Fibroblast of skin of right quadriceps (primary cell): Measurements from ENCODE around the gene CRACR2A.
A peak's percentile ranks its signal among the peaks of the same experiment; 100 is the strongest.

Experiments used
- DNase-seq: peaks from one replicate; pipeline ENCODE4 v3.0.0-alpha.2; 2013

CRACR2A gene

DNA sequence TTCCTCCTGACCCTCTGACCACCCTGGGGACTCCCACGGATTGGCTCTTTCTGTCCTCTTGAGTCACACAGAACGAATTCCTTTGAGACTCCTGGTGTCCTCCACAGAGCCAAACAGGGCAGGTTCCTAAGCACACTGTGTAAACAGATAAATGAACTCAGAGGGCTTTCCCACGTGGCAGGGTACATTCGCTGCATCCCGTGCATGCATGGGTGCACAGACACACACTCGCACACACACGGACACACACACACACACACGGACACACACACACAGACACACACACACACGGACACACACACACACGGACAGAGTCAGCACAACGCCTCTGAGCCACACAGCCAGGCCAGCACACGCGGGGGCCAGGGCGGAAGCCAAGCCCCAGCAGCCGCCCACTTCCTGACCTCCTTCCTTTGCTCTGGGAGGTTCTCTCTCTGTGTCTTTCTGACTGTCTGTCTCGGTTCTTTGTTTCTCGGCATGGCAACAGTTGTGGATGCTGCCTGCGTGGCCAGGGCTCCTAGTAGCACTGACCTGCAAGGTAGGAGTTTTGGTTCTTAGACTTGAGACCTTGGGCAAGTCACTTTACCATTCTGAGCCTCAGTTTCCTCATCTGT, 706 bp downstream of the CRACR2A start:
- peak; percentile 15 for DNase-seq

DNA sequence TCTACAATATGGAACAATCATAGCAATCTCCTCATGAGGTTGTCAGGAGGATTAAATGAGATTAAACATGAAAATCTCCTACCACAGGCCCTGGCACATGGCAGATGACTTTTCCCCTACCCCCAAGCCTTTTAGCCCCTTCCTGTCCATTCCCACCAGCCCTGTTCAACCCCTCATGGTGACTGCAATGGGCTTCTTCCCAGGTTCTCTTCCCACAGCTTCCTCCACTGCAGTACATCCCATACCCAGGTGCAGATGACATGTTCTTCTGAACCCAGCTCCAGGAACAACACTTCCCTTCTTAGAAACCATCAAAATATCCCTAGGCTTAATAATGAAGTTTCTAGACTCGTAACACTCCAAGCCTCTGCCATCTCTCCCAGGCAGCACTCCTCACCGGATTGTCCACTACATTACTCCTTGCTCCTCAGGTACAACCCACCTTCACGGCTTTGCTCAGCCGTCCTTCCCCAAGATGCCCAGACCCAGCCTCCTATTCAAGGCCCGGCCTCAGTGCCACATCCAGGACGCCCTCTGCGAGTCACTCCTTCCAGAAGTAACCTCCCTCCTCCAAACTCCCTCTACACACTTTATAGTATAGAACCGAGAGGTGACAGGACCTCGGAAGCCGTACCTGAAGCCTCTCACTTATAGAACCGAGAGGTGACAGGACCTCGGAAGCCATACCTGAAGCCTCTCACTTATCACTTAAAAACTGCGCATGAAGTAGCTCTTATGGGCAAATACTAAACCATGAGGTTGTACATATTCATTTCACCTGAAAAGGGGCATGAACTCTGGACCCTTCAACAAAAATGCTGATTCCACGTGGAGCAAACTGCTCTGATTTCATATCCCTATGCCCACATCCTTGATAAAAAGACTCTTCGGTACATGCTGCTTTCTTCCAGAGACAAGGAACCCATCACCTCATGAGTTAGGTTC, 1.5 kb downstream of the CRACR2A start:
- no peak for DNase-seq

DNA sequence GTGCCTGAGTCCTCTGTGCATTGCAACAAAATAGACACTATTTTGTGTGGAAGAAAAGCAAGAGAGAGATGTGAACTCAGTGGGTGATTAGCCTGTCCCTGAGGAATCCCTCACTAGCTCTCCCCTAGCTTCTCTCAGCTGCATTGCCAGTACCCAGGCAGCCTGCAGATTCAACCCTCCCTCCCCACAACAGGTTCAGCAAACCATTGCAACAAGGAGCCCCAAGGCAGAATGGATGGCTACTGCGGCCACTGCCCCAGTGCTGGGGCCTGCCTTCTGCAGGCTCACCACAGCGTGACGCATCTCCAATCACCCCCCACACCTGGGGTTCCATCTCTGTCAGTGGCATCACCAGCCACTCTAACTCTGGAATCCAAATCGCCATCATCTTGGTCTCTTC, 2.3 kb downstream of the CRACR2A start:
- DNase-seq, result no peak

DNA sequence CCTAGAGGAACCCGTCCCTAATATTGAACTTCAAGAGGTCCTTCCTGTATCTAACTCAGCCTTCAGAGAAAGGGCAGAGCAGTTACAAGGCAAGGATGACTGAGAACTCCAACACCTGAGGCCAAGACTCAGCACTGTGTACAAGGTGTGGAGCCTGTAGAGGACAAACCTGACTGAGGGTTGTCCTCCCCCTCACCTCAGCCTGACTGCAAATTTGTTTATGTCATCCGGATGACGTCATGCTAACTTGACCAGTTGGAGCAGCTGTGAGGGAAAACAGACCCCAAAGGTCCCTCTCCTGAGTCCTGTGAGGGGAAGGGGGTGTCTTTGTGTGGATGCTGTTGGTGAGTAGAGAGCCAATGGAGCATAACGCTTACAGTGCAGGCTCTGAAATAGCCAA, 4.3 kb downstream of the CRACR2A start:
- no peak for DNase-seq

DNA sequence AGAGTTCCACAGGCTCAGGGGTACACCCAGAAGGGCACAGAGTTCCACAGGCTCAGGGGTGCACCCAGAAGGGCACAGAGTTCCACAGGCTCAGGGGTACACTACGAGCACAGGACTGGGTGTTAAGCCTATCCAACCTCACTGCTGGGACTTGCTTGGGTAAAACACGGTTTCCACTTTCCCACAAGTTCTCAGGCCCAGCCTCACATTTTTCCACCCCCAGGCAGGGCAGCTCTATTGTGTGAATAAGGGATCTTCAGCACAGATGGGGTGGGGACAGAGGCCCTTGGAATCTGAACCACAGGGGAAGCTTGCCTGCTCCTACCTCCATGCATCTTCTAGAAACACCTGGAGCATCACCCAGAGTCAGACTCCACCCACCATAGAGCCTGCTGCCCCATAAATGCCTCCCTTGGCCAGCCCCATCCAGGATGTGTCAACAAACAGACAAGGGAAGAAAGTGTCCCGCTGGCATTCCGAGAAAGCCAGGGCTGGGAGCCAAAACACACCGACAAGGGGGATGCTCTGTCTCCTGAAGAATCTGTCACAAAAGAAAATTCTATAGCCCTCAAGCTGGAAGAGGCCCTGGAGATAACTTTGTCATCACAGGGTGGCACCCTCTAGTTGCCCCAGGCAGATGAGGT, 4.8 kb downstream of the CRACR2A start:
- no peak for DNase-seq

DNA sequence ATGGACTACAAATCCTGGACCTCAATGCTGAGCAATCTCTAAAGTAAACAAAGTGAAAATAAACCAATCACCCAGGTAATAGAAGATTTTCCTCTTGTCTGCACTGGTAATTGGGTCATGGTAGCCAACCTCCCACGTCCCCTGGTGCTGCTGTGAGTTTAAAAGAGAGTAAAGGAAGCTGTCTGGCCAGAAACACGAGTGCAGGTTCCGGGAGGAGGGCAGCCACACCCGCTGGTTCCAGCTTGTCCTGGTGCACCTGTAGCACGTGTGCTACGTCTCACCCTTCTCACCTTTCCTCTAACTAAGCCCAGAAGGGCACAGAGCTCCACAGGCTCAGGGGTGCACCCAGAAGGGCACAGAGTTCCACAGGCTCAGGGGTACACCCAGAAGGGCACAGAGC, 5.4 kb downstream of the CRACR2A start:
- no peak for DNase-seq

DNA sequence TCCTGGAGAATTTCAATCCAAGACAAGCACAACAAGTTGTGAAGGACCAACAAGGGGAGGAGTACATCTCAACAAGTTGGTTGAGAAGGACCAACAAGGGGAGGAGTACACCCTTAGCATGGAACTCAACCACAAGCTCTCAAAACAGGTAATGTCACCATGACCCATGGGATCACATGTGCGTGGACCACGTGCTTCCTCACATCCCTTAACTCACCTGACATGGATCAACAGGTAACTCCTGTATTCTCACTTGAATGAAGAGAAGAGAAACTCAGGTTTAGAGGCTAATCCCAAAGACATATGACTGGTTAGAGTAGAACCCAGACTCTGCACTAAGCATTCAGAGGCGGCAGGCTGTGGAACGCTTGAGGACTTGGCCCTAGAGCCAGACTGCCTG, 6.2 kb downstream of the CRACR2A start:
- no peak for DNase-seq

DNA sequence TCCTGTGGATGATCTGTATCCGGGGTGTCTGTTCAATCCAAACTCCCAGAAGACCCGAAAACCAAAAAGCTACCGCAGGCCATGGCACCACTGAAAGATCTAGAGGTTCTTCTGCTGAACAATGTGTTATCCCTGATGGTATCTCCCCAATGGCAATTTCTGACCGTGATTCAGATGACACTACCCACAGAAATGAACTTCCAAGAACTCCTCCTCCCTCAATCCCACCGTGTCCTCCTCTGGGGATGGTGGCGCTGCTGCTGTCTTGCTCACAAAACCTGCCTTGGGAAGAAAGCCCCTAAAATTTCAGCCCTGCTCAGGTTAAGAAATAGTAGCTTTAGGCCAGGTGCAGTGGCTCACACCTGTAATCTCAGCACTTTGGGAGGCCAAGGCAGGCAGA, 7.8 kb downstream of the CRACR2A start:
- no peak for DNase-seq

DNA sequence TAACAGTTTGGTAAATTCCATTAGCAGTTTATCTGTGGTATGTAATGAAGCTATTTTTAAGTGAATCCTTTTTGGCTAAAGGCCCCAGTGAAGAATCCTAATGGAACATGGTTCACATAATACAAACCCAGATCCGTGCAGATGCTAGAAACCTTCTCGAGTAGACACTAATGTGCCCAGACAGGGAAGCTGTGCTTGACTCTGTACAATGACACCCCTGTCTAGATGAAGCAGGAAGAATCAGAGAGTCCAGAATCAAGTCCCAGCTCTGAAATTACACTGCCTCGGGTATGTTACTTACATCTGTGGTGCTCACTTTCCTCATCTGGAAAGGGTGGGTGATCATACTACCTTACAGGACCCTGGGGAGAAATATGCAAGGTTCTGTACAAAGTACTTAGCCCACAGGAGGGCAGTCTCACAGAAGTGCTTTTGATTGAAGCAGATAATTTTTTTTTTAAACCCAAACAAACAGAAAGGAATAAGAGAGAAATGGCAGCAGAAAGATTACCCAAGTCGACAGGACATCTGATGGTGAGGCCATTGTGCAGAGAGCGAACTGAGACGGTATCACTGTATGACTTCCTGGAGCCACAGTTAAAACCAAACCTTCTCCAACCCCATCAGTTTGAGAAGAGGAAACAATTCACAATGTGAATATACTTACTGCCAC, 8.5 kb downstream of the CRACR2A start:
- no peak for DNase-seq

DNA sequence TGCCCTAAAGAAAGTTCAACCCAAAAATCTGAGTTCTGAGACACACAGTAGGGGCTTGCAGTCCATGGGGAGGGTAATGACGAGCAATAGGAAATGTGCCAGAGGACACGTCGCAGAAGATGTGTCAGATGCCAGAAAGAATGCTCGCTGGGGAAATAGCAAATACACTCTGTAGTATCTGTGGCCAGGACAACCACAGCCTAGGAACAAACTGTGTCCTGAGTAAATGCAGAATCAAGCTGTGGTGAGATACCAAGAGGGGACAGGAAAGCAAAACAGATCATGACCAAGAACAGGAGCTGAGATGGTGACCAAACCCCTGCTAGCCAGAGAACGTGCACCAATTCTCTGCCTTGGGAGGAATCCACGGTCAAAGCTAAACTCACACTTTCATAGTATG, 9.1 kb downstream of the CRACR2A start:
- peak; percentile 40 for DNase-seq

DNA sequence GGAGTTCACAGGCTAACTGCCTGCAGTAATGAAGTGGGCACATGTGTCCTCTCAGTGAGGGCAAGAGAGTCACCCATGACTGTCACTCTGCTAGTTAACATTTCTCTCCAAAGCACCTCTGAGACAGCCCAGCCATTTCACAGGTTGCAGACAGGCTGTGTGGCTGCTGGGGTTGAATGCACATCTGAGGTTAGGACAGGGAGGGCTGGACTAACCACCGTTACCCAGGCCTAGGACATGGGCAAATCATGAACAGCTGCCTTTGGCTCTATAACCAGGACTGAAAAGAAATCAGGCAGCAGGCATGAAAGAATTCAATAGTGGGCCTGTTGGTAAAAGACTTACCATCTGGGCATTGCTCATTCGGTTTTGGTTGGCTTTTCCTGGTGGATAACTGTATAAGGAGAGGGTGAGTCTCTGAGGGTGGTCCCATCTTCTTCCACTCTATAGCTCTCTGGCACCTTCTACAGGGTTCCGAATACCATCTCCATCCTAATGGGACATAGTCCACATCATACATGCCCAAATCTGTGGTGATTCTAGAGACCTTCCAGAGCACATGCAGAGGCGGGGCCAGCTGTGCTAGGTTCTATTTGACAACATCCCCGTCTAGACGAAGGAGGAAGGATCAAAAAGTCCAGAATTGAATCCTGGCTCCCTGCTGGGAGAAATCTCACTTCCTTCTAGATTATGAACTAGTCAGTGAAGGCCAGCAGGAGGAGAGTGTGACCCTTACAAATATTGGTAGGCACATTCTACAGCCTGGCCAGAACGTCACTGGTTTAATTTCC, 10.8 kb downstream of the CRACR2A start:
- DNase-seq, result no peak

DNA sequence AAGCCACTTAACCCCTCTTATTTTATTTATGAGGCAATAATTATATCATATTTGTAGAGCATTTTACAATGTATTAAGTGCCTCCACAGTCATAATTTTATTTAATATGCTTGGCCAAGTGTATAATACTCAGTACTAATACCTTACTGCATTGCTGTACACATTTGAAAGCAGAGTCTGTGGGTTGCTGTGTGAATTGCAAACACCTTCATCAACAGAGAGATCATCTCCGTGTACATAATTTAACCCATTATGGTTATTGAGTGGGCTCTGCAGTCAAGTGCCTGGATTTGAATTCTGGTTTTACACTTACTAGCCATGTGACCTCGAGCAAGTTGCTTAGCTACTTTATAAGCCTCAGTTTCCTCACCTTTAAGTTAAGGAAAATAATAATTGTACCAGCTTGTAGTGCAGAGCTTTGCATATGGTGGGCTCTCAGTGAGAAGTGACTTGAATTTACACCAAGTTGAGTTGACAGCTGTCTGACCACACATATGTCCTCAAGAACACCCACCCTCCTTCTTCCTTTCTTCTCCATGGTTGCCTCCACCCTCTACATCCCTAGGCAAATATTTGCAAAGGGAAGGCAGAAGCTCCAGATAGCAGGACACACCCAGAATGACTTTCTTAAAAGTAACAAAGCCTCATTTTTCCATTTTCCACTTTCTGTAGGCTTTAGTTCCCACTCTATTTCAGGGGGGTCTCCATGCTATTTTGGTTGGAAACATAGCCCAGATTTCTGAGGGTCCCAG, 12.3 kb downstream of the CRACR2A start:
- no peak for DNase-seq

DNA sequence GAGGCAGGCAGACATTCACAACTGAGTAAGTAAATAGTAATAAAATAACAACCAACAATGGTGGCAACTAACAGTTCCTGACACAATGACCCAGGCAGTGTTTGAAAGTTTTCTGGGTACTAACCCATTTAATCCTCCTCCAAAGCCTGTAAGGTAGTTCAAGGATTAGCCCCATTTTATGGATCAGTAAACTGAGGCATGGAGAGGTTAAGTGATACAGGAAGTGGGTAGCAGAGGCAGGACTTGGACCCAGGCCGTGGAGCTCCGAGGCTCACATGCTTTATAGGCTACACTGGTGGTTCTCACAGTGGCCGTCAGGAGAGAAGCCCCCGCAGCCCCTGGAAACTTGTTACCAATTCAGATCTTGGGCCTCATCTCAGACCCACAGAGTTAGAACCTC, 17.5 kb downstream of the CRACR2A start:
- DNase-seq, result no peak

DNA sequence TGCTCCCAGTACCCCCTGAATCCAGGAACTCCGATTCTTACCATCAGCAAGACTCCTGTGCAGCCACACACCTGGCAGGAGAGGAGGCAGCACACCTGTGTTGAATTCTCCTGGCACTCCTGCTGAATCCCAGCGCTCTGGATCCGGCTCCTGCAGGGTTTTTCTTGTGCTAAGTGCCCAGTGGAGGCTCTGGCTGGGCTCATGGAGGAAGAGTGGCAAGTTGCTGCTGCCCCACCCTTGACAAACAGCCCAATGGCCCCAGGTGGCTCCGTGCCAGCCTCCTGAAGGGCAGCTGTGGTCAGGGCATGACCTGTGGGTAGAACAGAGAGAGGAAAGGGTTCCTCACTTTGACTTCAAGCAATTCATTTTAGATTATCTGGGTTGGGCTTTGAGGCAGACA, 20.0 kb downstream of the CRACR2A start:
- no peak for DNase-seq

DNA sequence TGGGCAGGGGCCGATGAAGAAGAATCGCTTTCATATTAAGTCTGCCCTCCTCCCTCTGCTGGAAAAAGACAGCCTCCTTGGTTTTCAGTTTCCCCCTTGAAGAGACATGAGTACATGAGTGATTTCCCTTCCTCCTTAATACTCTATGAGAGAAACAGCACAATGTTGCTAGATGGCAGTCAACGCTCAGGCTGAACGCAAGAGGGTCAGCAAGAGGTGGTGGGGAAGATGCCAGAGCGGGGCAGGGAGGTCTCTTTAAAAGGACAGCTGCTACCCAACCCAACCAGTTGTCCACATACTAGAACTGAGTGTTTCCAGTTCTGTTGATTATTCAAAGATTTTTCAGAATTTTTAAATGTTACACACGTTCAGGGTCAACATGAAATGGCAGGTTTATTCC, 22.8 kb downstream of the CRACR2A start:
- no peak for DNase-seq

DNA sequence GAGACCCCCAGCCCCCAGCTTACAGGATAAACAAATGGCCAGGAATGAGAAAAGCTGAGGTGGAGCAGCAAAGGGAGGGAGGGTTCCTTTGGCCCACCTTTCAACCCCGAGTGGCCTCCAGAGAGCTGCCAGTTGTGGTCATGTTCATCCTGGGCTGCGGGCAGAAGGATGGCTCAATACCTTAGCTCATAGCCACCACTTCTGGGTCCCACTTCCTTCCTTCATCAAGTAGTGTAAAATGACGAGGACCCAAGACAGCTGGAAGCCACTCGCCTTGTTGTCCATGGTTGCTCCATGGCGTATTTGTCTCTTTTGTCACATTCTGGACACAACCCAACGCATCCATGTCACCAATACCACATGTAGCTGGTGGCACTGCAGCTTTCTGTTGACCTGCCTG, 24.2 kb downstream of the CRACR2A start:
- no peak for DNase-seq

DNA sequence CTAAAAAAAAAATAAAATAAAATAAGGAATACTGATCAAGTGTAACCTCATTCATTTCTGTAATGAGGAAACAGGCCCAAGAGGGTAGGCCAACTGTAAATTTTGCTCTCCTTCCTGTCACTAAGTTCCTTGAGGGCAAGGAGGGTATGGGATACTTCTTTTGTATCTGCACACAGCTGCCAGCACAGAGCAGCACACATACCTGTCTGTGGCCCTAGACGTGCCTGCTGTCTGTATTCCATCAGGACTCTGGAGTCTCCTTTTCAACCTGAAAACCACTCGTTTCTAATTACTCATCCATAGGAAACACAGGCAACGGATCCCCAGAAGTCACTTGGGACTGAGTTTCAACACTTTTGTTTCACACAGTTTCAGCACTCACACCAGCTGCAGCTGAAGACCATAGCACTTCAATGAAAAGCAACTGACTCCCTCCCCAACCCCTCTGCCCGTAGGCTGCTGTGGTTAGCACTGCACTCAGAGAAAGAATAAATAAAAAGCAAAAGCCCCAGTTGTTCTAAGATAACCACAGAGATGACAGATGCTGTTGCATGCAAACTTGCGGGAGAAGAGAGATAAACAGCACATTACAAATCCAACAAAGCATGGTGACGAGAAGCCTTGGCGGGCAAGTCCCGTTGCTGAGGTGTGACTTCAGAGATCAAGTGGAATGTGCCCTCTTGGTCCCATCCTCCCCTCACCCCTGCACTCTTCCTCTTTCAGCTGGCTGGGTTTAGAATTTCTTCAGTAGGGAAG, 24.9 kb downstream of the CRACR2A start:
- DNase-seq, result peak; percentile 72

DNA sequence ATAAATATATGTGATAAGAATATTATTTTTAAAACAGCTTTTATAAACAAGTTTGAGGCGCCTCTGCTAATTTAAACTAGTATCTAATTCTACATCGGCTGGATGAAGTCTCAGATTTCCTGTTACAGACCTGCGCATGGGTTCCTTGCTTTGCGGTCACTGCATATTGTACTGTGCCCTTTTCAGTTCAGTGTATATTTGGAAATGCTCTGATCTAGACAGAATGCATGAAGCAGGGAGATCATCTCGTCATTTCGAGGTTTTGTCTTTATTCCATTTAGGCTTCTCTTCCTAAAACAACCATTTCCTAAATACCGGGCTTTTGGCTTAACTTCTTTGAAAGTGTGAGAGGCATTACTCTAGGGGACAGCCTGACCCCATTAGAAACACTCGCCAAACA, 25.6 kb downstream of the CRACR2A start:
- DNase-seq, result no peak

DNA sequence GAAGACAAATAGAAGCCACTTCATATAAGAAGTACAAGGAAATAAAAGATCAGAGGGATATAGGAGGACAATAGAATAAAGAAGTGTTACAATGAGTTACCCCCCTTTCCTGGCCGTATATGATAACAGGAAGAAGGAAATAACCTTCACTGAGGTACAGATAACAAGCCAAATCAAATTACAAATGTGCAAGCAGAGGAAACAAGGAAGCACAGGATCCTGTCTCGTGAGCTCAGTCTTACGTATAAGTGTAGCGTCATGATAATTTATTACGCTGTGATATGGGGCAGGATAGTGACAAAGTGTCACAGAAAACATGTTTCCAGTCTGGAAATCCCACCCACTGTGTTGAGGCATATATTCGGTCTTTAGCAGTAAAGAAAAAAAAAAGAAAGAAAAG, 26.5 kb downstream of the CRACR2A start:
- no peak for DNase-seq

DNA sequence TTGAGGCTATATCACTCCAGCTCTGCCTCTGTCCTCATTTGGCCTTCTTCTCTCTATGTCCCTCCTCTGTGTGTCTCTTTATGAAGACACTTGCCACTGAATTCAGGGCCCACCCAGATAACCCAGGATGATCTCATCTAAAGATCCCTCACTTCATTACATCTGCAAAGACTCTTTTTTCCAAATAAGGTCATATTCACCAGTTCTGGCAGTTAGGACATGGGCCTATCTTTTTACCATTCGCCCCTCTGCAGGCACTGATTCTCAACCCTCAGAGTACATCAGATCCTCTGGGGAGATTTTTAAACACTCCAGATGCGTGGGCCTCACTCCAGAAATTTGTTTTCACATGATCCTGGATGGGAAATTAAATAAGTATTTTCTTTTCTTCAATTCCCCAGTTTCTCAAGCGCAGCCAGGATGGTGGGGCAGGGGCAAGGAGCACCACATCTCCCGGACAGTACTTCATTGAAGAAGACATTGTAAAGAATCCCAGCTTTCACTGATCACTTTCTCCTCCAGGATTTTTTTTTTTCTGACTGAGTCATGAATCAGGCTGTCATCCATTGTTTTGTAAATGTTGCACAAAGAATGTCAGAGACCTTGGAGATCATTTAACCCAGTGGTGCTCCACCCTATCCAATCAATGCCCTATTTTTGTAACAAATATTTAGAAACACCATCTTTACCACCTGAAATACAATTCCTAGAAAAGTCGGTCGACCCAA, 27.4 kb downstream of the CRACR2A start:
- DNase-seq, result peak; percentile 28
